IMR-90 (cell line): ENCODE results near the gene CASP6. TPM values are rescaled to one million over a fixed set of nuclear protein-coding genes. Genes with fewer than 3 reads are reported as not detected.

Experiments used
- ATAC-seq: fragments of 200-7000 bp; cut with Tn5 transposase; 2 replicates; pipeline ENCODE4 v1.9.1; 2020; ENCODE audit warnings: low read depth, mild to moderate bottlenecking, moderate library complexity
- BruUV-seq: library from RNA; stranded (reverse); fragments of 400-500 nt; replicated peaks from 2 replicates; lab custom pipeline; 2021; lab: Mats Ljungman, UMichigan
- CTCF ChIA-PET: fragments of 300-600 bp; formaldehyde crosslinking; extraction: SDS; loops from one replicate; lab custom pipeline; 2021; ENCODE audit warnings: antibody characterized with exemption; lab: Yijun Ruan, JAX
- POLR2A ChIA-PET: fragments of 300-600 bp; sonication (Branson Sonifier 250); formaldehyde crosslinking; loops from one replicate; lab custom pipeline; 2022; ENCODE audit warnings: antibody characterized with exemption; ENCODE audit not compliant: unreplicated experiment; lab: Charles Lee
- DNase-seq: peaks from one replicate; pipeline ENCODE4 v3.0.0; 2013
- H2AFZ ChIP-seq: replicated peaks from 2 replicates; pipeline ENCODE3; 2013; ENCODE audit warnings: low read length, mild to moderate bottlenecking; ENCODE audit not compliant: poor library complexity
- H2AK5ac ChIP-seq: 2 replicates; pipeline ENCODE4 v1.6.1; 2013; ENCODE audit warnings: low read depth, low read length, inconsistent platforms
- H2AK9ac ChIP-seq: replicated peaks from 2 replicates; pipeline ENCODE3; 2013; ENCODE audit warnings: mild to moderate bottlenecking, low read depth, low read length, moderate library complexity; ENCODE audit not compliant: poor library complexity
- H2BK120ac ChIP-seq: 2 replicates; pipeline ENCODE4 v1.6.1; 2013; ENCODE audit warnings: low read depth, low read length, inconsistent platforms
- H2BK15ac ChIP-seq: 3 replicates; pipeline ENCODE4 v1.6.1; 2013; ENCODE audit warnings: low read depth, low read length, inconsistent platforms
- H2BK20ac ChIP-seq: 2 replicates; pipeline ENCODE4 v1.6.1; 2013; ENCODE audit warnings: low read depth, mild to moderate bottlenecking, inconsistent platforms, low read length, moderate library complexity
- H2BK5ac ChIP-seq: 2 replicates; pipeline ENCODE4 v1.6.1; 2013; ENCODE audit warnings: mild to moderate bottlenecking, low read depth, low read length, inconsistent platforms; ENCODE audit not compliant: poor library complexity, severe bottlenecking
- H3K14ac ChIP-seq: replicated peaks from 2 replicates; pipeline ENCODE4 v1.6.1; 2013; ENCODE audit warnings: low read depth, low read length, inconsistent platforms
- H3K18ac ChIP-seq: 2 replicates; pipeline ENCODE4 v1.6.1; 2013; ENCODE audit warnings: low read depth, low read length, control low read depth
- H3K23ac ChIP-seq: 2 replicates; pipeline ENCODE4 v1.6.1; 2013; ENCODE audit warnings: low read depth, low read length, inconsistent platforms
- H3K27ac ChIP-seq: 2 replicates; pipeline ENCODE4 v1.5.1; 2013; ENCODE audit warnings: mild to moderate bottlenecking, control low read depth, low read length; ENCODE audit not compliant: insufficient read depth
- H3K27me3 ChIP-seq: 2 replicates; pipeline ENCODE4 v1.6.1; 2013; ENCODE audit warnings: low read length; ENCODE audit not compliant: control insufficient read depth, insufficient read depth
- H3K36me3 ChIP-seq: 2 replicates; pipeline ENCODE4 v1.6.1; 2013; ENCODE audit warnings: low read length, mixed read lengths; ENCODE audit not compliant: control insufficient read depth, insufficient read depth
- H3K4ac ChIP-seq: 2 replicates; pipeline ENCODE4 v1.6.1; 2013; ENCODE audit warnings: low read depth, low read length, inconsistent platforms
- H3K4me1 ChIP-seq: 2 replicates; pipeline ENCODE4 v1.6.1; 2013; ENCODE audit warnings: low read length, mixed read lengths; ENCODE audit not compliant: control insufficient read depth, insufficient read depth
- H3K4me2 ChIP-seq: 2 replicates; pipeline ENCODE4 v1.6.1; 2013; ENCODE audit warnings: low read depth, mild to moderate bottlenecking, control low read depth, low read length, moderate library complexity
- H3K4me3 ChIP-seq: 2 replicates; pipeline ENCODE4 v1.5.1; 2013; ENCODE audit warnings: low read depth, mild to moderate bottlenecking, control low read depth, low read length, moderate library complexity; ENCODE audit not compliant: insufficient read depth
- H3K56ac ChIP-seq: 2 replicates; pipeline ENCODE4 v1.6.1; 2013; ENCODE audit warnings: low read length, inconsistent platforms; ENCODE audit not compliant: insufficient read depth; ENCODE audit errors: extremely low read depth
- H3K79me1 ChIP-seq, 2 experiments: 2 replicates each; pipeline ENCODE4 v1.6.1; 2013; ENCODE audit warnings: low read length in 2 of 2, inconsistent platforms in 1 of 2, low read depth in 1 of 2
- H3K9ac ChIP-seq: 2 replicates; pipeline ENCODE4 v1.6.1; 2013; ENCODE audit warnings: low read depth, low read length, control low read depth
- H3K9me1 ChIP-seq: 2 replicates; pipeline ENCODE4 v1.6.1; 2013; ENCODE audit warnings: low read length, inconsistent platforms; ENCODE audit not compliant: insufficient read depth
- H3K9me3 ChIP-seq: 2 replicates; pipeline ENCODE4 v1.6.1; 2013; ENCODE audit warnings: low read length; ENCODE audit not compliant: control insufficient read depth, insufficient read depth
- H4K20me1 ChIP-seq: 2 replicates; pipeline ENCODE4 v1.6.1; 2013; ENCODE audit warnings: low read length, inconsistent platforms; ENCODE audit not compliant: insufficient read depth
- H4K5ac ChIP-seq: 2 replicates; pipeline ENCODE4 v1.6.1; 2013; ENCODE audit warnings: mild to moderate bottlenecking, low read depth, low read length, control low read depth
- H4K8ac ChIP-seq, 2 experiments: 2 replicates each; pipeline ENCODE4 v1.6.1; 2013; ENCODE audit warnings: low read depth in 2 of 2, low read length in 2 of 2, control low read depth in 1 of 2, inconsistent platforms in 1 of 2
- H4K91ac ChIP-seq: 2 replicates; pipeline ENCODE4 v1.6.1; 2013; ENCODE audit warnings: low read depth, low read length, inconsistent platforms; ENCODE audit not compliant: insufficient read depth
- BHLHE40 ChIP-seq: fragments of 150-350 bp; IDR thresholded peaks from 2 replicates; pipeline ENCODE4 v1.6.1; 2016; ENCODE audit warnings: mild to moderate bottlenecking, low read depth, low read length
- CEBPB ChIP-seq: IDR thresholded peaks from 2 replicates; pipeline ENCODE4 v1.6.1; 2012; ENCODE audit warnings: low read depth, low read length, improper control_type of control experiment
- CHD1 ChIP-seq: IDR thresholded peaks from 2 replicates; pipeline ENCODE4 v1.6.1; 2012; ENCODE audit warnings: low read depth, low read length, improper control_type of control experiment
- MAFK ChIP-seq: IDR thresholded peaks from 2 replicates; pipeline ENCODE4 v1.6.1; 2012; ENCODE audit warnings: low read depth, low read length, improper control_type of control experiment
- MAZ ChIP-seq: IDR thresholded peaks from 2 replicates; pipeline ENCODE4 v1.6.1; 2012; ENCODE audit warnings: low read depth, mild to moderate bottlenecking, low read length, improper control_type of control experiment, moderate library complexity, borderline replicate concordance
- MXI1 ChIP-seq: IDR thresholded peaks from 2 replicates; pipeline ENCODE4 v1.6.1; 2012; ENCODE audit warnings: low read depth, mild to moderate bottlenecking, low read length, moderate library complexity, borderline replicate concordance
- NFE2L2 ChIP-seq: fragments of 150-350 bp; IDR thresholded peaks from 2 replicates; pipeline ENCODE4 v1.6.1; 2016; ENCODE audit warnings: low read depth, mild to moderate bottlenecking, low read length
- RAD21 ChIP-seq: IDR thresholded peaks from 2 replicates; pipeline ENCODE4 v1.6.1; 2012; ENCODE audit warnings: low read length, improper control_type of control experiment
- RFX5 ChIP-seq: IDR thresholded peaks from 2 replicates; pipeline ENCODE4 v1.8.0; 2012; ENCODE audit warnings: low read depth, mild to moderate bottlenecking, low read length, moderate library complexity
- SMC3 ChIP-seq: fragments of 150-350 bp; IDR thresholded peaks from 2 replicates; pipeline ENCODE4 v1.6.1; 2016; ENCODE audit warnings: low read depth, mild to moderate bottlenecking, antibody characterized with exemption, low read length, moderate library complexity
- WGBS, 2 experiments: methylation state at CpG; one replicate each; pipeline versions ENCODE4 v1.1.5 to v1.1.7; 2013; ENCODE audit warnings: missing lambda C conversion rate in 2 of 2; ENCODE audit not compliant: insufficient read length in 1 of 2; ENCODE audit errors: extremely low coverage in 2 of 2; 5-methylcytosine and 5-hydroxymethylcytosine counted together
- dilution Hi-C: fragments of 300-500 bp; cut with HindIII; formaldehyde crosslinking; loops from one replicate; pipeline ENCODE4 v1.14.3; 2018; ENCODE audit warnings: low sequenced_read_pairs; ENCODE audit not compliant: unreplicated experiment
- in situ Hi-C: fragments of 300-500 bp; cut with MboI; formaldehyde crosslinking; loops from 3 replicates; pipeline ENCODE4 v1.14.3; 2019; ENCODE audit warnings: low sequenced_read_pairs, inconsistent platforms, mixed read lengths
- intact Hi-C: fragments of 100-400 bp; cut with micrococcal nuclease; formaldehyde crosslinking; loops from 2 replicates; pipeline ENCODE4 v1.10.0; 2022
- polyA plus RNA-seq, 3 experiments: library from polyadenylated mRNA; depleted of rRNA; stranded (reverse); fragments of >200 nt; gene quantifications; 2 replicates each; pipeline ENCODE4 v1.2.3, GENCODE V29; 2012; ENCODE audit warnings: low replicate concordance in 1 of 3
- total RNA-seq: library from RNA; depleted of rRNA; stranded (reverse); fragments of >200 nt; gene quantifications from 2 replicates; pipeline ENCODE4 v1.2.3, GENCODE V29; 2012
- TF ChIP-seq, protein P1 (sequence below): fragments of 150-350 bp; IDR thresholded peaks from 2 replicates; pipeline ENCODE4 v1.6.1; 2017; ENCODE audit warnings: mild to moderate bottlenecking, antibody characterized with exemption, low read length, low read depth

The CASP6 gene
- total and polyA plus RNA-seq, 2 of the 4 experiments (the other 2 are of a cell fraction): 25.0 to 44.1 TPM

DNA sequence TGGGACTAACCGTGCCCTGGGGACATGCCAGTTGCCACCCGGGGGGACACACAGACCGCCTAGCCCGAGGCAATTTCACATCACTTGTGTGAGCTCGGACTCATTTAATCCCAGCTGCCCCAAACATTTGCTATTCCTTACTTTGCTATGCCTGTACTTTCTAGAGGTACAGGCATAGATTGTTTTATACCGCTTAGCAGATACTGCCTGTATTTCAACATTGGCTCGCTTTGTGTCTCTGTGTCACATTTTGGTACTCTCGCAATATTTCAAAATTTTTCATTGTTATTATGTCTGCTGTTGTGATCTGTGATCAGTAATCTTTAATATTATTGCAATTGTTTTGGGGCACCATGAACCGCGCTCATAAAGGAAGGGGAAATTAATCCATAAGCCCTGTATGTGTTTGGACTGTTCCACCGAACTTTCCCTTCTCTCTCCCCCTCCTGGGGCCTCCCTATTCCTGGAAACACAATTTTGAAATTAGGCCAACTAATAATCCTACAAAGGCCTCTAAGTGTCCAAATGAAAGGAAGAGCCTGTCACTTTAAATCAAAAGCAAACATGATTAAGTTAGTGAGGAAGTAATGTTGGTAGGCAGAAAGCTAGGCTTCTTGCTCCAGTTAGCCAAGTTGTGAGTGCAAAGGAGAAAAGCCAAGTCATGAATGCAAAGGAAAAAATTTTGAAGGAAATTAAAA, 568 bp upstream of the CASP6 start:
- ChIA-PET CTCF (interaction anchor here (1.0 kb wide), 1 partner anchor 20 kb away, joined by 3 read pairs; no protein-coding TSS in a partner anchor), POLR2A (interaction anchor here (0.5 to 0.6 kb wide), 3 partner anchors 26 to 509 kb away, joined by 3 to 4 read pairs (median 3); no protein-coding TSS in a partner anchor)
- Histone ChIP-seq H4K8ac (peak overlapping the region; percentile 56 to 78; a peak in 3 of 4 replicates), H3K4me1 (peaks cover 7% of the 10 kb centered on the region), H3K9me1 (peaks cover 15% of the 10 kb centered on the region; the same call in 1 of the 2 replicates), H3K36me3 (no peaks in the 10 kb centered on the region), H3K4me3 (peak overlapping the region; percentile 94), H3K27ac (peak overlapping the region; percentile 6), H2BK20ac (no peak overlapping the region), H2BK5ac (peak overlapping the region; percentile 32), H3K23ac (peak overlapping the region; percentile 41; the same call in 1 of the 2 replicates), H2AFZ (peak overlapping the region; percentile 100), H3K18ac (no peak overlapping the region), H3K79me1 (peaks cover 28 to 33% of the 10 kb centered on the region in 2 experiments), H2AK9ac (no peak overlapping the region), H4K20me1 (peaks cover under 1% of the 10 kb centered on the region; the same call in 1 of the 2 replicates), H2BK15ac (no peak overlapping the region), H4K5ac (peak overlapping the region; percentile 80; the same call in 1 of the 2 replicates), H3K4me2 (peak overlapping the region; percentile 98), H2BK120ac (peak overlapping the region; percentile 9; the same call in 1 of the 2 replicates), H4K91ac (peak overlapping the region; percentile 49; the same call in 1 of the 2 replicates), H3K9me3 (no peaks in the 10 kb centered on the region), H3K14ac (peak overlapping the region; percentile 33; the same call in 1 of the 2 replicates), H3K4ac (0 out of 2 replicates have a peak overlapping the region, but pooled peaks have one; percentile 50), H3K27me3 (no peaks in the 10 kb centered on the region), H3K56ac (no peak overlapping the region), H2AK5ac (no peak overlapping the region), H3K9ac (peak overlapping the region; percentile 57; the same call in 1 of the 2 replicates)
- no TSS peak for BruUV-seq
- TF ChIP-seq MAFK (no peak), NFE2L2 (no peak), BHLHE40 (no peak), MXI1 (no peak), SMC3 (no peak), CEBPB (no peak), MAZ (no peak), RAD21 (no peak), CHD1 (no peak), RFX5 (no peak)
- TF ChIP-seq, protein P1, sequence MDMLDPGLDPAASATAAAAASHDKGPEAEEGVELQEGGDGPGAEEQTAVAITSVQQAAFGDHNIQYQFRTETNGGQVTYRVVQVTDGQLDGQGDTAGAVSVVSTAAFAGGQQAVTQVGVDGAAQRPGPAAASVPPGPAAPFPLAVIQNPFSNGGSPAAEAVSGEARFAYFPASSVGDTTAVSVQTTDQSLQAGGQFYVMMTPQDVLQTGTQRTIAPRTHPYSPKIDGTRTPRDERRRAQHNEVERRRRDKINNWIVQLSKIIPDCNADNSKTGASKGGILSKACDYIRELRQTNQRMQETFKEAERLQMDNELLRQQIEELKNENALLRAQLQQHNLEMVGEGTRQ: no peak
- WGBS, 2 experiments: 3% methylated on average over 5 of the region's 11 CpGs; no CpG with 5 or more reads in 1 of the 2 experiments
- dilution Hi-C loops (no loop called here), in situ Hi-C loops (loop anchor here (10.0 kb wide), 1 partner anchor 111 kb away; the partner anchor contains the start of gene GAR1), intact Hi-C loops (loop anchor here (1.0 to 5.0 kb wide), 8 partner anchors 25 to 277 kb away; no protein-coding TSS in a partner anchor)
- DNase-seq (no peak), ATAC-seq (no peak)
